Heart left ventricle (tissue), 16 donors: Measurements from ENCODE around the gene OLR1. TPM values are rescaled to one million over a fixed set of nuclear protein-coding genes. Genes with fewer than 3 reads are reported as not detected.
"Not testable (repeated sequence)": the region's sequence is repeated elsewhere in the genome, so short reads cannot be mapped to it uniquely, and the experiment has no call there.

Source experiments
- ATAC-seq, 4 donors: fragments of 200-7000 bp; cut with Tn5 transposase; one replicate each; pipeline ENCODE4 v1.9.1; 2020 to 2022; ENCODE audit warnings: moderate library complexity in 4 of 4, mild to moderate bottlenecking in 3 of 4, moderate number of reproducible peaks in 1 of 4
- DNase-seq, 5 donors: peaks; one replicate each; pipeline ENCODE4 v3.0.0-alpha.2; 2020
- H3K27ac ChIP-seq, 12 donors: fragments of 200-600 bp; sonication (generic) in 4 of 12; one replicate each; pipeline versions ENCODE4 v1.5.0 to v1.8.0; 2016 to 2022; ENCODE audit warnings: mild to moderate bottlenecking in 2 of 12
- H3K27me3 ChIP-seq, 9 donors: fragments of 200-600 bp; sonication (generic) in 2 of 9; one replicate each; pipeline versions ENCODE4 v1.5.1 to v1.8.0; 2016 to 2022; ENCODE audit warnings: mild to moderate bottlenecking in 3 of 9
- H3K36me3 ChIP-seq, 9 donors: fragments of 200-600 bp; sonication (generic) in 2 of 9; one replicate each; pipeline versions ENCODE4 v1.5.0 to v1.8.0; 2018 to 2022; ENCODE audit warnings: mild to moderate bottlenecking in 2 of 9
- H3K4me1 ChIP-seq, 12 donors: fragments of 200-600 bp; sonication (generic) in 4 of 12; one replicate each; pipeline versions ENCODE4 v1.5.0 to v1.8.0; 2016 to 2022; ENCODE audit warnings: mild to moderate bottlenecking in 3 of 12
- H3K4me3 ChIP-seq, 12 donors: fragments of 200-600 bp; sonication (generic) in 4 of 12; one replicate each; pipeline versions ENCODE4 v1.5.0 to v1.8.0; 2017 to 2022; ENCODE audit warnings: mild to moderate bottlenecking in 9 of 12, moderate library complexity in 4 of 12
- H3K9me3 ChIP-seq, 12 donors: fragments of 200-600 bp; sonication (generic) in 4 of 12; one replicate each; pipeline versions ENCODE4 v1.5.0 to v1.8.0; 2016 to 2022; ENCODE audit warnings: mild to moderate bottlenecking in 1 of 12
- CTCF ChIP-seq, 12 donors: fragments of 200-600 bp; sonication (generic) in 4 of 12; IDR thresholded peaks; one replicate each; pipeline versions ENCODE4 v1.5.0 to v1.8.0; 2018 to 2022; ENCODE audit warnings: antibody characterized with exemption in 12 of 12, mild to moderate bottlenecking in 5 of 12
- POLR2A ChIP-seq, 2 donors: fragments of 450-650 bp; IDR thresholded peaks; one replicate each; pipeline ENCODE4 v1.6.1; 2017; ENCODE audit warnings: antibody characterized with exemption in 2 of 2, mild to moderate bottlenecking in 2 of 2, moderate library complexity in 2 of 2
- whole genome bisulfite sequencing, 4 donors: extraction: QIAGEN DNeasy Blood & Tissue Kit in 2 of 4; methylation state at CpG; one replicate each; pipeline versions ENCODE4 v1.1.5 to v1.1.7; 2013 to 2018; 5-methylcytosine and 5-hydroxymethylcytosine counted together
- intact Hi-C, 10 donors: fragments of 100-400 bp; cut with DNase I; formaldehyde crosslinking; loops; one replicate each; pipeline versions ENCODE4 v1.11.1 to v1.14.2; 2022
- polyA plus RNA-seq, 2 donors: library from polyadenylated mRNA; stranded (reverse); fragments of 200-250 nt; gene quantifications; one replicate each; pipeline ENCODE4 v1.2.3, GENCODE V29; 2013
- total RNA-seq, 9 donors: library from RNA; depleted of rRNA in 2 of 9; stranded (reverse); fragments of >200 nt in 2 of 9; fragmentation: NEBNext Ultra II Directional in 3 of 9; extraction: Animal tissue kit (Norgen Biotek cat#: 25700) in 3 of 9; gene quantifications; one replicate each; pipeline versions ENCODE4 v1.1.0 to v1.2.4, GENCODE V29; 2016 to 2023
- donor health status: ischemic (EF 13 %, LVEDD 7.1; RV severe dilation, severe dysfunction).
- donor health status: healthy with polysubstance abuse.
- donor health status: DM: no; HTN: yes; CAD: no.
- donor health status: DM: no; HTN: no; CAD: no.
- donor health status: ischemic (EF 25% LVEDD 6.9; RV normal size, moderate dysfunction).
- donor health status: ischemic (EF 25% LVEDD 5.7; RV mildly dilated, moderate dysfunction).
- donor health status: healthy.
- donor health status: DM: yes; HTN: yes; CAD: no.
- donor health status: ischemic (EF 35%, LVEDD 5.7; RV mildly dilated, moderate dysfunction).
- donor health status: nonischemic (EF 11% LVEDD 7.7; RV severe dilation, severe dysfunction).
- donor health status: DM: yes; HTN: yes; CAD: no.
- donor health status: PGD.
- donor health status: ischemic (EF 29% LVEDD 5.4; RV normal size, mild dysfunction).
- donor health status: nonischemic (EF 23%, LVEDD 6.1; RV moderate dilation, normal function).

Gene OLR1
- total and polyA plus RNA-seq, 11 donors: 0.07 to 1.6 (median 0.50) TPM; not detected in 2

GRCh38 chr12:10205220-10205807 lies 33.4 kb upstream of the OLR1 start:
- no peaks in the 10 kb centered on the region for H3K4me1 ChIP-seq
- WGBS, 4 donors: 87 to 94% (median 89%) methylated on average over 3 of the region's 3 CpGs
- TF ChIP-seq CTCF (IDR thresholded peaks at IDR 0.05) (no peak), POLR2A (IDR thresholded peaks at IDR 0.05) (no peak)
- H3K4me3 ChIP-seq: no peak overlapping the region
- H3K27me3 ChIP-seq: no peaks in the 10 kb centered on the region
- DNase-seq (no peak), ATAC-seq (no peak)
- no peak overlapping the region for H3K27ac ChIP-seq
- intact Hi-C loops: loop anchor here in 1 of 10 donors (10.0 kb wide), 1 partner anchor 519 kb away; the partner anchor contains the start of gene YBX3
- no peaks in the 10 kb centered on the region for H3K9me3 ChIP-seq
- H3K36me3 ChIP-seq: no peaks in the 10 kb centered on the region

GRCh38 chr12:10204495-10204894 lies 32.6 kb upstream of the OLR1 start:
- not testable (repeated sequence) for H3K27ac ChIP-seq, H3K4me1 ChIP-seq, DNase-seq, H3K4me3 ChIP-seq, H3K36me3 ChIP-seq, ATAC-seq, H3K27me3 ChIP-seq, H3K9me3 ChIP-seq
- intact Hi-C loops: loop anchor here in 1 of 10 donors (10.0 kb wide), 1 partner anchor 520 kb away; the partner anchor contains the start of gene YBX3
- 89 to 96% (median 92%) methylated on average over 2 of the region's 2 CpGs for WGBS, 4 donors

- 78 to 88% (median 87%) methylated on average over 5 of the region's 5 CpGs for WGBS, 4 donors
- Histone ChIP-seq H3K9me3 (no peaks in the 10 kb centered on the region), H3K27me3 (peaks cover 0 to 4% (median 0%) of the 10 kb centered on the region in 9 donors), H3K36me3 (no peaks in the 10 kb centered on the region), H3K4me1 (no peaks in the 10 kb centered on the region), H3K4me3 (no peak overlapping the region), H3K27ac (no peak overlapping the region)
- ATAC-seq: no peak
- intact Hi-C loops: no loop called here
- TF ChIP-seq POLR2A (IDR thresholded peaks at IDR 0.05) (no peak), CTCF (IDR thresholded peaks at IDR 0.05) (no peak)
- no peak for DNase-seq
These were observed 25.9 kb upstream of the OLR1 start for GRCh38 chr12:10197879-10198278.

GRCh38 chr12:10196210-10196609 lies 24.3 kb upstream of the OLR1 start:
- H3K27ac ChIP-seq: no peak overlapping the region
- WGBS, 4 donors: 86 to 88% (median 88%) methylated on average over 10 of the region's 10 CpGs
- TF ChIP-seq CTCF (IDR thresholded peaks at IDR 0.05): no peak
- no peak for TF ChIP-seq POLR2A (IDR thresholded peaks at IDR 0.05)
- H3K27me3 ChIP-seq: peaks cover 0 to 4% (median 0%) of the 10 kb centered on the region in 9 donors
- intact Hi-C loops: no loop called here
- H3K36me3 ChIP-seq: no peaks in the 10 kb centered on the region
- no peak overlapping the region for H3K4me3 ChIP-seq
- peaks cover 0 to 6% (median 0%) of the 10 kb centered on the region in 12 donors for H3K4me1 ChIP-seq
- no peaks in the 10 kb centered on the region for H3K9me3 ChIP-seq
- ATAC-seq (no peak), DNase-seq (no peak)
